HEK293 (cell line): Measurements from ENCODE around the gene SPRED3.

Experiments used
- CTCF ChIA-PET: fragments of 350-600 bp; formaldehyde crosslinking; extraction: SDS; loops from one replicate; lab custom pipeline; 2021; ENCODE audit warnings: antibody characterized with exemption; lab: Yijun Ruan, JAX
- POLR2A ChIA-PET: fragments of 300-600 bp; formaldehyde crosslinking; extraction: SDS; loops from one replicate; lab custom pipeline; 2020; ENCODE audit warnings: antibody characterized with exemption, inconsistent platforms; lab: Yijun Ruan, JAX
- H3K27ac ChIP-seq: fragments of 200-500 bp; sonication (Bioruptor generic); 2 replicates; pipeline ENCODE4 v1.5.1; 2014; ENCODE audit warnings: low read depth, low read length, control low read depth, inconsistent platforms; ENCODE audit errors: extremely low read depth
- H3K36me3 ChIP-seq, 2 experiments: fragments of 200-500 bp in 1 of 2; sonication (Bioruptor generic) in 1 of 2; 1 replicate in 1 of 2; 2 replicates in 1 of 2; pipeline ENCODE4 v1.5.1; 2014 to 2017; ENCODE audit warnings: inconsistent platforms in 2 of 2, low read length in 2 of 2; ENCODE audit not compliant: control insufficient read depth in 2 of 2, insufficient read depth in 1 of 2
- H3K4me1 ChIP-seq: fragments of 200-500 bp; sonication (Bioruptor generic); 2 replicates; pipeline ENCODE4 v1.5.1; 2014; ENCODE audit warnings: mild to moderate bottlenecking, low read length, inconsistent platforms; ENCODE audit not compliant: control insufficient read depth, insufficient read depth
- H3K4me3 ChIP-seq: 2 replicates; pipeline ENCODE4 v1.5.1; 2011; ENCODE audit warnings: low read depth, mild to moderate bottlenecking, control low read depth, low read length, moderate library complexity
- H3K9me3 ChIP-seq: fragments of 200-500 bp; sonication (Bioruptor generic); 2 replicates; pipeline ENCODE4 v1.5.1; 2014; ENCODE audit warnings: low read depth, low read length, inconsistent platforms; ENCODE audit not compliant: control insufficient read depth, insufficient read depth
- BCL11B ChIP-seq: fragments of 450-650 bp; formaldehyde crosslinking; IDR thresholded peaks from 2 replicates; pipeline ENCODE4 v1.5.1; 2016; ENCODE audit warnings: low read depth, missing biosample characterization, missing genetic modification characterization
- GLIS2 ChIP-seq: fragments of 450-650 bp; formaldehyde crosslinking; IDR thresholded peaks from 2 replicates; pipeline ENCODE4 v1.5.1; 2016; ENCODE audit warnings: missing biosample characterization, missing genetic modification characterization
- MYNN ChIP-seq: fragments of 450-650 bp; formaldehyde crosslinking; IDR thresholded peaks from 2 replicates; pipeline ENCODE4 v1.5.1; 2016; ENCODE audit warnings: missing biosample characterization, missing genetic modification characterization, borderline replicate concordance
- SCRT1 ChIP-seq: fragments of 450-650 bp; formaldehyde crosslinking; IDR thresholded peaks from 2 replicates; pipeline ENCODE4 v1.5.1; 2016; ENCODE audit warnings: missing biosample characterization, missing genetic modification characterization, borderline replicate concordance
- SCRT2 ChIP-seq: fragments of 450-650 bp; formaldehyde crosslinking; IDR thresholded peaks from 2 replicates; pipeline ENCODE4 v1.5.1; 2016; ENCODE audit warnings: missing biosample characterization, missing genetic modification characterization
- SP3 ChIP-seq: fragments of 450-650 bp; formaldehyde crosslinking; IDR thresholded peaks from 2 replicates; pipeline ENCODE4 v1.5.1; 2016; ENCODE audit warnings: missing biosample characterization, missing genetic modification characterization
- ZBTB48 ChIP-seq: fragments of 450-650 bp; formaldehyde crosslinking; IDR thresholded peaks from 2 replicates; pipeline ENCODE4 v1.5.1; 2016; ENCODE audit warnings: missing biosample characterization, missing genetic modification characterization
- ZNF16 ChIP-seq: fragments of 450-650 bp; formaldehyde crosslinking; IDR thresholded peaks from 2 replicates; pipeline ENCODE4 v1.5.1; 2016; ENCODE audit warnings: low read depth, missing biosample characterization, missing genetic modification characterization
- ZNF248 ChIP-seq: fragments of 450-650 bp; formaldehyde crosslinking; IDR thresholded peaks from 2 replicates; pipeline ENCODE4 v1.5.1; 2017; ENCODE audit warnings: missing biosample characterization, missing genetic modification characterization
- ZNF48 ChIP-seq: fragments of 450-650 bp; formaldehyde crosslinking; IDR thresholded peaks from 2 replicates; pipeline ENCODE4 v1.5.1; 2016; ENCODE audit warnings: missing biosample characterization, missing genetic modification characterization
- ZNF560 ChIP-seq: fragments of 450-650 bp; formaldehyde crosslinking; IDR thresholded peaks from 2 replicates; pipeline ENCODE4 v1.5.1; 2017; ENCODE audit warnings: missing biosample characterization, missing genetic modification characterization, borderline replicate concordance
- ZNF571 ChIP-seq: fragments of 450-650 bp; formaldehyde crosslinking; IDR thresholded peaks from 2 replicates; pipeline ENCODE4 v1.5.0; 2017; ENCODE audit warnings: missing biosample characterization, missing genetic modification characterization
- ZNF623 ChIP-seq: fragments of 450-650 bp; formaldehyde crosslinking; IDR thresholded peaks from 2 replicates; pipeline ENCODE4 v1.5.1; 2016; ENCODE audit warnings: missing biosample characterization, missing genetic modification characterization
- ZNF624 ChIP-seq: fragments of 450-650 bp; formaldehyde crosslinking; IDR thresholded peaks from 2 replicates; pipeline ENCODE4 v1.5.1; 2017; ENCODE audit warnings: missing biosample characterization, missing genetic modification characterization
- ZNF654 ChIP-seq: fragments of 450-650 bp; formaldehyde crosslinking; IDR thresholded peaks from 2 replicates; pipeline ENCODE4 v1.5.1; 2016; ENCODE audit warnings: low read depth, missing biosample characterization, missing genetic modification characterization
- ZNF658 ChIP-seq: fragments of 450-650 bp; formaldehyde crosslinking; IDR thresholded peaks from 2 replicates; pipeline ENCODE4; 2016; ENCODE audit warnings: missing biosample characterization, missing genetic modification characterization
- ZNF660 ChIP-seq: fragments of 450-650 bp; IDR thresholded peaks from 2 replicates; pipeline ENCODE4 v1.5.1; 2018; ENCODE audit warnings: missing biosample characterization, mild to moderate bottlenecking, missing genetic modification characterization
- ZNF76 ChIP-seq: fragments of 450-650 bp; formaldehyde crosslinking; IDR thresholded peaks from 2 replicates; pipeline ENCODE4; 2016; ENCODE audit warnings: low read depth, missing biosample characterization, missing genetic modification characterization, borderline replicate concordance
- TF ChIP-seq, protein P1 (sequence below): fragments of 450-650 bp; formaldehyde crosslinking; IDR thresholded peaks from 2 replicates; pipeline ENCODE4 v1.5.1; 2016; ENCODE audit warnings: missing biosample characterization, missing genetic modification characterization
- TF ChIP-seq, protein P2 (sequence below): fragments of 450-650 bp; IDR thresholded peaks from 2 replicates; pipeline ENCODE4 v1.5.1; 2018; ENCODE audit warnings: missing biosample characterization, missing genetic modification characterization
- TF ChIP-seq, protein P3 (sequence below): fragments of 450-650 bp; formaldehyde crosslinking; IDR thresholded peaks from 2 replicates; pipeline ENCODE4 v1.5.1; 2016; ENCODE audit warnings: missing biosample characterization, missing genetic modification characterization
- TF ChIP-seq, protein P4 (sequence below): fragments of 450-650 bp; formaldehyde crosslinking; IDR thresholded peaks from 2 replicates; pipeline ENCODE4 v1.5.1; 2016; ENCODE audit warnings: missing biosample characterization, missing genetic modification characterization
- TF ChIP-seq, protein P5 (sequence below): fragments of 450-650 bp; formaldehyde crosslinking; IDR thresholded peaks from 2 replicates; pipeline ENCODE4 v1.5.1; 2016; ENCODE audit warnings: missing biosample characterization, missing genetic modification characterization
- TF ChIP-seq, protein P6 (sequence below): fragments of 450-650 bp; formaldehyde crosslinking; IDR thresholded peaks from 2 replicates; pipeline ENCODE4 v1.5.1; 2016; ENCODE audit warnings: missing biosample characterization, missing genetic modification characterization, low read depth

The SPRED3 gene

DNA sequence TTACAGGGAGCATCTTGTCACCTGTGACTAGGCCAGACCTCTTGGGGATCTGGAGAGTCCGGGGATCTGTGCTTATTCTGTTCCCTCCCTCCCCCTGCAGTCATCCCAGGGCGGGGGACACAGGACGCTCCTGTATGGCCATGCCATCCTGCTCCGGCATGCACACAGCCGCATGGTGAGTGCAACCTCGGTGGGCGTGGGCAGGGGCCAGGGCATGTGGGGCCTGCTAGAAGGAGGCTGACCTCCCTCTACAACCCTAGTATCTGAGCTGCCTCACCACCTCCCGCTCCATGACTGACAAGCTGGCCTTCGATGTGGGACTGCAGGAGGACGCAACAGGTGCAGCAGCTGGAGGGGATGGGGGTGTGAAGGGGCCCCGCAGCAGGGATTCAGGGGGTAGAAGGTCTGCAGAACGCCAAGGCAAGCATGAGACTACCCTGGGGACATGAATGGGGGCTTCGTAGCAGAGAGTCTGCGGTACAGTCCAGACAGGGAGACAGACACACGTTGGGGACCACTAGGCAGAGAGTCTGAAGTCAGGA, 55.0 kb downstream of the SPRED3 start:
- no peaks in the 10 kb centered on the region for H3K9me3 ChIP-seq
- no peak overlapping the region for H3K27ac ChIP-seq
- TF ChIP-seq ZNF16 (tag by site-specific recombination) (peak; percentile 70; the same call in 1 of the 2 replicates), ZNF623 (tag by site-specific recombination) (no peak), SCRT1 (tag by site-specific recombination) (peak; percentile 96), SCRT2 (tag by site-specific recombination) (peak; percentile 97)
- H3K4me3 ChIP-seq: no peak overlapping the region
- H3K36me3 ChIP-seq: no peaks in the 10 kb centered on the region
- H3K4me1 ChIP-seq: no peaks in the 10 kb centered on the region
- POLR2A ChIA-PET: no interaction called here
- CTCF ChIA-PET: no interaction called here

DNA sequence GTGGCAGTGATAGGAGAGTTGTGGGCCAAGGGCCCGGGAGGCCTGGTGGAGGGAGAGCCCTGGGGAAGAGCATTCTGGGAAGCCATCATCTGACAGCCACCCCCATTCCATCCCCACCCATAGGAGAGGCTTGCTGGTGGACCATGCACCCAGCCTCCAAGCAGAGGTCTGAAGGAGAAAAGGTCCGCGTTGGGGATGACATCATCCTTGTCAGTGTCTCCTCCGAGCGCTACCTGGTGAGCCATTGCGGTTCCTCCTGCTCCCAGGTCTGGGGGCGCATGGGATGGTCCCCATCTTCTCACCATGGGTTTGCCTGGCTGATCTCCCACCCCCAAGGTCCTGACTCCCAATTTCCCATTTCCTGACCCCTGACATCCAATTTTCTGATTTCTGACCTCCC, 55.5 kb downstream of the SPRED3 start:
- H3K4me1 ChIP-seq: no peaks in the 10 kb centered on the region
- H3K9me3 ChIP-seq: no peaks in the 10 kb centered on the region
- ChIA-PET CTCF (interaction anchor here (0.6 kb wide), 1 partner anchor 1115 kb away, joined by 4 read pairs; no protein-coding TSS in a partner anchor), POLR2A (interaction anchor here (0.6 kb wide), 1 partner anchor 27 kb away, joined by 5 read pairs; no protein-coding TSS in a partner anchor)
- no peak overlapping the region for H3K4me3 ChIP-seq
- H3K36me3 ChIP-seq: no peaks in the 10 kb centered on the region
- H3K27ac ChIP-seq: no peak overlapping the region
- TF ChIP-seq ZNF624: no peak
- TF ChIP-seq ZNF248 (tag by site-specific recombination): no peak
- TF ChIP-seq ZBTB48 (tag by site-specific recombination): no peak
- TF ChIP-seq ZNF660: no peak
- TF ChIP-seq, protein P1, sequence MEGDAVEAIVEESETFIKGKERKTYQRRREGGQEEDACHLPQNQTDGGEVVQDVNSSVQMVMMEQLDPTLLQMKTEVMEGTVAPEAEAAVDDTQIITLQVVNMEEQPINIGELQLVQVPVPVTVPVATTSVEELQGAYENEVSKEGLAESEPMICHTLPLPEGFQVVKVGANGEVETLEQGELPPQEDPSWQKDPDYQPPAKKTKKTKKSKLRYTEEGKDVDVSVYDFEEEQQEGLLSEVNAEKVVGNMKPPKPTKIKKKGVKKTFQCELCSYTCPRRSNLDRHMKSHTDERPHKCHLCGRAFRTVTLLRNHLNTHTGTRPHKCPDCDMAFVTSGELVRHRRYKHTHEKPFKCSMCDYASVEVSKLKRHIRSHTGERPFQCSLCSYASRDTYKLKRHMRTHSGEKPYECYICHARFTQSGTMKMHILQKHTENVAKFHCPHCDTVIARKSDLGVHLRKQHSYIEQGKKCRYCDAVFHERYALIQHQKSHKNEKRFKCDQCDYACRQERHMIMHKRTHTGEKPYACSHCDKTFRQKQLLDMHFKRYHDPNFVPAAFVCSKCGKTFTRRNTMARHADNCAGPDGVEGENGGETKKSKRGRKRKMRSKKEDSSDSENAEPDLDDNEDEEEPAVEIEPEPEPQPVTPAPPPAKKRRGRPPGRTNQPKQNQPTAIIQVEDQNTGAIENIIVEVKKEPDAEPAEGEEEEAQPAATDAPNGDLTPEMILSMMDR (tag by site-specific recombination): no peak
- 0 out of 2 replicates have a peak, but pooled peaks have one; percentile 32 for TF ChIP-seq ZNF76 (tag by site-specific recombination)
- no peak for TF ChIP-seq MYNN
- 0 out of 2 replicates have a peak, but pooled peaks have one; percentile 14 for TF ChIP-seq BCL11B (tag by site-specific recombination)
- TF ChIP-seq, protein P2, sequence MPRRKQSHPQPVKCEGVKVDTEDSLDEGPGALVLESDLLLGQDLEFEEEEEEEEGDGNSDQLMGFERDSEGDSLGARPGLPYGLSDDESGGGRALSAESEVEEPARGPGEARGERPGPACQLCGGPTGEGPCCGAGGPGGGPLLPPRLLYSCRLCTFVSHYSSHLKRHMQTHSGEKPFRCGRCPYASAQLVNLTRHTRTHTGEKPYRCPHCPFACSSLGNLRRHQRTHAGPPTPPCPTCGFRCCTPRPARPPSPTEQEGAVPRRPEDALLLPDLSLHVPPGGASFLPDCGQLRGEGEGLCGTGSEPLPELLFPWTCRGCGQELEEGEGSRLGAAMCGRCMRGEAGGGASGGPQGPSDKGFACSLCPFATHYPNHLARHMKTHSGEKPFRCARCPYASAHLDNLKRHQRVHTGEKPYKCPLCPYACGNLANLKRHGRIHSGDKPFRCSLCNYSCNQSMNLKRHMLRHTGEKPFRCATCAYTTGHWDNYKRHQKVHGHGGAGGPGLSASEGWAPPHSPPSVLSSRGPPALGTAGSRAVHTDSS (tag by site-specific recombination): no peak
- TF ChIP-seq, protein P3, sequence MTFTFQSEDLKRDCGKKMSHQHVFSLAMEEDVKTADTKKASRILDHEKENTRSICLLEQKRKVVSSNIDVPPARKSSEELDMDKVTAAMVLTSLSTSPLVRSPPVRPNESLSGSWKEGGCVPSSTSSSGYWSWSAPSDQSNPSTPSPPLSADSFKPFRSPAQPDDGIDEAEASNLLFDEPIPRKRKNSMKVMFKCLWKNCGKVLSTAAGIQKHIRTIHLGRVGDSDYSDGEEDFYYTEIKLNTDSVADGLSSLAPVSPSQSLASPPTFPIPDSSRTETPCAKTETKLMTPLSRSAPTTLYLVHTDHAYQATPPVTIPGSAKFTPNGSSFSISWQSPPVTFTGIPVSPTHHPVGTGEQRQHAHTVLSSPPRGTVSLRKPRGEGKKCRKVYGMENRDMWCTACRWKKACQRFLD (tag by site-specific recombination): no peak
- no peak for TF ChIP-seq ZNF571
- TF ChIP-seq, protein P4, sequence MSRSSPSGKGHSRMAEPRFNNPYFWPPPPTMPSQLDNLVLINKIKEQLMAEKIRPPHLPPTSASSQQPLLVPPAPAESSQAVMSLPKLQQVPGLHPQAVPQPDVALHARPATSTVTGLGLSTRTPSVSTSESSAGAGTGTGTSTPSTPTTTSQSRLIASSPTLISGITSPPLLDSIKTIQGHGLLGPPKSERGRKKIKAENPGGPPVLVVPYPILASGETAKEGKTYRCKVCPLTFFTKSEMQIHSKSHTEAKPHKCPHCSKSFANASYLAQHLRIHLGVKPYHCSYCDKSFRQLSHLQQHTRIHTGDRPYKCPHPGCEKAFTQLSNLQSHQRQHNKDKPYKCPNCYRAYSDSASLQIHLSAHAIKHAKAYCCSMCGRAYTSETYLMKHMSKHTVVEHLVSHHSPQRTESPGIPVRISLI (tag by site-specific recombination): no peak
- TF ChIP-seq ZNF560 (tag by site-specific recombination): no peak
- TF ChIP-seq, protein P5, sequence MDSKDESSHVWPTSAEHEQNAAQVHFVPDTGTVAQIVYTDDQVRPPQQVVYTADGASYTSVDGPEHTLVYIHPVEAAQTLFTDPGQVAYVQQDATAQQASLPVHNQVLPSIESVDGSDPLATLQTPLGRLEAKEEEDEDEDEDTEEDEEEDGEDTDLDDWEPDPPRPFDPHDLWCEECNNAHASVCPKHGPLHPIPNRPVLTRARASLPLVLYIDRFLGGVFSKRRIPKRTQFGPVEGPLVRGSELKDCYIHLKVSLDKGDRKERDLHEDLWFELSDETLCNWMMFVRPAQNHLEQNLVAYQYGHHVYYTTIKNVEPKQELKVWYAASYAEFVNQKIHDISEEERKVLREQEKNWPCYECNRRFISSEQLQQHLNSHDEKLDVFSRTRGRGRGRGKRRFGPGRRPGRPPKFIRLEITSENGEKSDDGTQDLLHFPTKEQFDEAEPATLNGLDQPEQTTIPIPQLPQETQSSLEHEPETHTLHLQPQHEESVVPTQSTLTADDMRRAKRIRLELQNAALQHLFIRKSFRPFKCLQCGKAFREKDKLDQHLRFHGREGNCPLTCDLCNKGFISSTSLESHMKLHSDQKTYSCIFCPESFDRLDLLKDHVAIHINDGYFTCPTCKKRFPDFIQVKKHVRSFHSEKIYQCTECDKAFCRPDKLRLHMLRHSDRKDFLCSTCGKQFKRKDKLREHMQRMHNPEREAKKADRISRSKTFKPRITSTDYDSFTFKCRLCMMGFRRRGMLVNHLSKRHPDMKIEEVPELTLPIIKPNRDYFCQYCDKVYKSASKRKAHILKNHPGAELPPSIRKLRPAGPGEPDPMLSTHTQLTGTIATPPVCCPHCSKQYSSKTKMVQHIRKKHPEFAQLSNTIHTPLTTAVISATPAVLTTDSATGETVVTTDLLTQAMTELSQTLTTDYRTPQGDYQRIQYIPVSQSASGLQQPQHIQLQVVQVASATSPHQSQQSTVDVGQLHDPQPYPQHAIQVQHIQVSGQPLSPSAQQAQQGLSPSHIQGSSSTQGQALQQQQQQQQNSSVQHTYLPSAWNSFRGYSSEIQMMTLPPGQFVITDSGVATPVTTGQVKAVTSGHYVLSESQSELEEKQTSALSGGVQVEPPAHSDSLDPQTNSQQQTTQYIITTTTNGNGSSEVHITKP (tag by site-specific recombination): peak; percentile 42; the same call in 1 of the 2 replicates
- TF ChIP-seq ZNF48: no peak
- TF ChIP-seq ZNF658 (tag by site-specific recombination): no peak
- TF ChIP-seq ZNF654: no peak
- peak; percentile 13; the same call in 1 of the 2 replicates for TF ChIP-seq GLIS2
- TF ChIP-seq SP3 (tag by site-specific recombination): no peak
- TF ChIP-seq, protein P6, sequence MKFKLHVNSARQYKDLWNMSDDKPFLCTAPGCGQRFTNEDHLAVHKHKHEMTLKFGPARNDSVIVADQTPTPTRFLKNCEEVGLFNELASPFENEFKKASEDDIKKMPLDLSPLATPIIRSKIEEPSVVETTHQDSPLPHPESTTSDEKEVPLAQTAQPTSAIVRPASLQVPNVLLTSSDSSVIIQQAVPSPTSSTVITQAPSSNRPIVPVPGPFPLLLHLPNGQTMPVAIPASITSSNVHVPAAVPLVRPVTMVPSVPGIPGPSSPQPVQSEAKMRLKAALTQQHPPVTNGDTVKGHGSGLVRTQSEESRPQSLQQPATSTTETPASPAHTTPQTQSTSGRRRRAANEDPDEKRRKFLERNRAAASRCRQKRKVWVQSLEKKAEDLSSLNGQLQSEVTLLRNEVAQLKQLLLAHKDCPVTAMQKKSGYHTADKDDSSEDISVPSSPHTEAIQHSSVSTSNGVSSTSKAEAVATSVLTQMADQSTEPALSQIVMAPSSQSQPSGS (tag by site-specific recombination): peak; percentile 71
